Brain pericyte (primary cell): ENCODE measurements around the gene APOA4.
"Not testable (repeated sequence)": the region's sequence is repeated elsewhere in the genome, so short reads cannot be mapped to it uniquely, and the experiment has no call there.

Experiments used
- DNase-seq: peaks from one replicate; pipeline ENCODE4 v3.0.0-alpha.2; 2012; ENCODE audit warnings: low read depth, low spot score

APOA4 gene

DNA sequence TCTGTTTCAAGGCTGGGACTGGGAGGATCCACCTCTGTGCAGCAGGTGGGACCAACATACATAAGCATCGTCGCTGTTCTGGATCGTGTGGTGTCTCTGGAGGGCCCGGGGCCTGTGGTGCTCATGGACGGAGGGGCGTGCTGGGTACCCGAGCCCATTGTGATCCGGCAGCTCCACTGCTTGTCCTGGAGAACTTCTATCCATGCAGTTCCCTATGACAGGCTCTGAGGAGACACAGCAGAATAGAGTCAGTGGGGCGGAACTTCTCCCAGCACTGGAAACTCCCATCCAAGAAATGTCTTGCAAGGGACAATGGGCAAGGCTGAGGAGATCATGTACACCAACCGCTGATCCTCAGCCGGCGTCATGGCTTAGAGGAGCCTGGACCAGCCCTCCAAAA, 26.0 kb upstream of the APOA4 start:
- no peak for DNase-seq

GRCh38 chr11:116847612-116848011, 24.5 kb upstream of the APOA4 start:
- DNase-seq: no peak

GRCh38 chr11:116844722-116845121, 21.6 kb upstream of the APOA4 start:
- no peak for DNase-seq

DNA sequence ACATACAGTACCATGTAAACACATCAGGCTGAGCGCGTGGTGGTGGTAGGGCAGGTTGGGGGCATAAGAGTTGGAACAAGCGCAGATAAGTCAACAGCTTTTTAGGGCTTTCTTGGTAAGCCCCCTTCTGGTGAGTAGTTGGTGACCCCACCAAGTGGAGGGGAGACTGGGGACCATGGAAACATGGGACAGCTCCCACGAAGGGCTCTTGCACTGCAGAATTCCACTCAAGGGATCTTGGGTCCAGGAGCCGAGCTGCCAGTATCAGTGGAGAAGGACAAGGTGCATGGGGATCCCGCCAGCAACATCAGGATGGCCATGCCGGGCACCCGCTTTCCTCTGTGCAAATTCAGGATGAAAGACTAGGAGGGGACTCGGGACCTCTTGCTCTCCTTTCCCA, 20.6 kb upstream of the APOA4 start:
- DNase-seq: no peak

GRCh38 chr11:116842909-116843308, 19.8 kb upstream of the APOA4 start:
- DNase-seq: no peak

DNA sequence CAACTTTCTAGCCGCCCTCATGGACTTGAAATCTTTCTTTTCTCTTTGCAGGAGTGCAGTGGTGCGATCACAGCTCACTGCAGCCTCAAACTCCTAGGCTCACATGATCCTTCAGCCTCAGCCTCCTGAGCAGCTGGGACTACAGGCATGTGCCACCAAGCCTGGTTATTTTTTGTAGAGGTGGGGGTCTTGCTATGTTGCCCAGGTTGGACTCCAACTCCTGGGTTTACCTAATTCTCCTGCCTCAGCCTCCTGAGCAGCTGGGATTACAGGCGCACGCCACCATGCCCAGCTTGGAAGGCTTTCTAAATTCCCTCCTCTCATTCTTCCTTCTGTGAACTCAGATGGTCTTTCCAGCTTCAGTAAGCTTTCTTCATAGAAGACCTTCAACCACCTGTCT, 19.0 kb upstream of the APOA4 start:
- no peak for DNase-seq

- no peak for DNase-seq
Observed at GRCh38 chr11:116840746-116841296, 17.7 kb upstream of the APOA4 start.

DNA sequence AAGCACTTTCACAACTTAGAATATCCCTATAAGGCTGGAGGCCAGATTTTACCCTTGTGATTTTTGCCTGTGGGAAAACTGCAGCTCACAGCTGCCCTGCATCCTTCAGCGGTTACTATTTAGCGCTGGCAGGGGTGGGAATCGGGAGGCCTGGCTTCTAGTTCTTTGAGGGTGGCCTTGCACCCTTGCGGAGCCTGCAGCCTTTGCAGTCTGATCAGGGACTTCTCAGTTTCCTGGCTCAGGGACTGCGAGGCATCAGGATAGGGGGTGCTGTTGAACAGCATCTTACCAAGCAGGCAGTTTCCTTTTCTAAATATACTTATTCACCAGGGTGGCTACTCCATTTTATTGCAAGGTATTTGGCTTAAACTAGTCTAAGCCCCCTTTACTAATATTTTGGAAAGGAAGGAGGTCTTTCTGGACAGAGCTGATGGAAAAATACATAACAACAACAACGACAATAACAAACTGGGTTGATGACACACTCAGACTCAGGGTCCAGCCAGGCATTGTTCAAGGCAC, 17.2 kb upstream of the APOA4 start:
- no peak for DNase-seq

DNA sequence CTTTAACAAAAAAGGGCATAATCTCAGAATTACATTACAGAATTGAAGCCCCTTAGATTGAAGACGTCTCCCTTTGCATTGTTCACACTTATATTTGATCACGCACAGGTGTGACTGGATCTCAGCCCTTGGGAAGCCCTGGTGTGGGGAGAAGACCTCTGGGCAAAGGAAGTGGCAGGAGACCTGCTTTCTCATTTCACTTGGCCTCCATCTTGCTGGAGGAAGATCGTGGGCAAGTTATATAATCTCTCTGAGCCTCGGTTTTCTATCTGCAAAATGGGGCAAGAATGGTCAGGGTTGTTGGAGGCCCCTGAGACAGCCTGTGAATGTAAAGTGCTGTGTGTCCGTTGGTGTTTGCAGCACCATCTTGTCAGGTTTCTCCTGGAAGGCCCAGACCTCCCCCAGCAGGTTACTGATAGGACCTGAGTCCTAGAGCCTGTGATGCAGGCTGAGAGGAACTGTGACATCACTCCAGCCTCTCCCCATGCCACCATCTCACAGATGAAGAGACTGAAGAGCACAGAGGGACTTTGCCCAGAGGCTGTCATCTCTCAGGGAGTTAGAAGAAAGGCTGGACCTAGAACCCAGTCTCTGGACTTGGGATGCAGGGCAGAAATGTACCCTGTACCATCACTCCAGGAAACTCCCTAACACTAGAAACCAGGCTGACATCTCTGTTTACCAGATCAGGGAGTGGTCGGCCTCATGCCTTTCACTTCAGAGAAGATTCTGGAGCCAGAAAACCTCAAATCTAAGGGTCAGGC, 15.4 kb upstream of the APOA4 start:
- DNase-seq: no peak

DNA sequence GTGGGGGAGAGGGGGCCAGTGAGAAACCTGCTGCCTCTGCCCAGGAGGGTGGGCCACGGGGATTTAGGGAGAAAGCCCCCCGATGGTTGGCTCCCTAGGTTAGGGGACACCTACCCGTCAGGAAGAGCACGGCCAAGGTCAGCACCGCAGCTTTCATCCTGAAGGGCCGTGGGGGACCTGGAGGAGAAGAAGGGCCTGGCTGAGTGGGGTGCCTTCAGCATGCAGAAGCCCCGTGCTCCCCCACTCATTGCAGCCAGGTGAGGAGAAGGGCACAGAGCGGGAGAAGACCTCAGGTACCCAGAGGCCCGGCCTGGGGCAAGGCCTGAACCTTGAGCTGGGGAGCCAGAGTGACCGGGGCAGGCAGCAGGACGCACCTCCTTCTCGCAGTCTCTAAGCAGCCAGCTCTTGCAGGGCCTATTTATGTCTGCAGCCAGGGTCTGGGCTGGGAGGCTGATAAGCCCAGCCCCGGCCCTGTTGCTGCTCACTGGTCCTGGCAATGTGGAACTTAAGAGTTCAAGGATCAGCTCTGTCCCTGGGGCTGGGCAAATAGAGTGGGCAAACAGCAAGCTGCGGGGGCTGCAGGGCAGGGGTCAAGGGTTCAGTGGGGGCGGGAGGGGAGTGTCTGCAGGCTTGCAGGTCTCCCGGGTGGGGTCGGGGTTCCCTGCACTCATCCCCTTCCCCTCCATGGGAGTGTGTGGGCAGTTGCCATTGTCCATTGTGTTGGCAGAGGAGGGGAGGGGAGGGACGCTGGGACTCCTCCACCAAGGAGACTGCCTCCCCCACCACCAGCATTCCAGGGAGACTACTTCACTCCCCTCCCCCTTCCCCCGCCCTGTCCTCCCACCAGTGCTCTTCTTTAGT, 14.4 kb upstream of the APOA4 start, which contains the start of gene APOA1:
TSS of gene APOA1 (minus strand) at position 392 of the 861 bp plus-strand sequence. CDS start at position 157, 235 bp downstream.
- DNase-seq: no peak

DNA sequence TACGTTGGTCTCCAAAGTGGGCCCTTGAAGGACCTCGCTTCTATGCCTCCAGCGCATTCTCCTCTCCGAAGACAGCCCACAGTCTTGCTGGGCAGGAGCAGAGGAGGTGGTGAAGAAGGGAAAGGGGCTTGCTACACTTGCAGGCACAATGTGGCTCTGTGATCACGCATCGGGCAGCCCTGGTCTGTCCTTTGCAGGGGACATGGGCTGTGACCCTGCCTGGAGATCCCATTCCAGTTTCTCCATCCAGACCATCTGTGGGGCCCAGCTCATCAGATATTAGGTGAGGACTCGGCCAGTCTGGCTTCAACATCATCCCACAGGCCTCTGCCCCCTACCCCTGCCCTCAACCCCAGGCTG, 13.5 kb upstream of the APOA4 start:
- DNase-seq: no peak

DNA sequence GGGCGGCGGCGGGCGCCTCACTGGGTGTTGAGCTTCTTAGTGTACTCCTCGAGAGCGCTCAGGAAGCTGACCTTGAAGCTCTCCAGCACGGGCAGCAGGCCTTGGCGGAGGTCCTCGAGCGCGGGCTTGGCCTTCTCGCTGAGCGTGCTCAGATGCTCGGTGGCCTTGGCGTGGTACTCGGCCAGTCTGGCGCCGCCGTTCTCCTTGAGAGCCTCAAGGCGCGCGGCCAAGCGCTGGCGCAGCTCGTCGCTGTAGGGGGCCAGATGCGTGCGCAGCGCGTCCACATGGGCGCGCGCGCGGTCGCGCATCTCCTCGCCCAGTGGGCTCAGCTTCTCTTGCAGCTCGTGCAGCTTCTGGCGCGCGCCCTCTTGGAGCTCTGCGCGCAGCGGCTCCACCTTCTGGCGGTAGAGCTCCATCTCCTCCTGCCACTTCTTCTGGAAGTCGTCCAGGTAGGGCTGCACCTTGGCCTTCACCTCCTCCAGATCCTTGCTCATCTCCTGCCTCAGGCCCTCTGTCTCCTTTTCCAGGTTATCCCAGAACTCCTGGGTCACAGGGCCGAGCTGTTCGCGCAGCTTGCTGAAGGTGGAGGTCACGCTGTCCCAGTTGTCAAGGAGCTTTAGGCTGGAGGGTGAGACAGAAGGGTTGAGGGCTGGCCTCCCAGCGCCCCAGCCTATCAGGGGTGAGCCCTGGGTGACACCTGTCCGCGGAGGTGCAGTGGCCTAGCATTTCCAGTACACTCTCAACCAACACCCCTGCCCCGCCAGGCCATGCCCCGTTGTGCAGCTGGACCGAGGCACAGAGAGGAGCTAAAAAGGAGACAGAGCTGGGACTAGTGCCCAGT, 12.9 kb upstream of the APOA4 start:
- DNase-seq: peak; percentile 92

GRCh38 chr11:116835042-116835772, 12.1 kb upstream of the APOA4 start:
- DNase-seq: no peak

GRCh38 chr11:116834535-116835041, 11.5 kb upstream of the APOA4 start:
- not testable (repeated sequence) for DNase-seq

GRCh38 chr11:116833816-116834534, 10.9 kb upstream of the APOA4 start:
- no peak for DNase-seq

- no peak for DNase-seq
Observed at GRCh38 chr11:116833491-116833815, 10.3 kb upstream of the APOA4 start.

- no peak for DNase-seq
Observed at GRCh38 chr11:116832350-116833290, 9.5 kb upstream of the APOA4 start.

GRCh38 chr11:116831790-116832349, 8.8 kb upstream of the APOA4 start:
- no peak for DNase-seq
